Ishikawa (cell line): Measurements from ENCODE around the gene UBE2R2.

Experiments used
- CEBPB ChIP-seq: IDR thresholded peaks from 2 replicates; pipeline ENCODE4 v1.6.1; 2012
- CREB1 ChIP-seq: IDR thresholded peaks from 2 replicates; pipeline ENCODE4 v1.6.1; 2012; ENCODE audit warnings: low read depth
- EGR1 ChIP-seq: IDR thresholded peaks from 2 replicates; pipeline ENCODE4 v1.6.1; 2012
- EP300 ChIP-seq: IDR thresholded peaks from 2 replicates; pipeline ENCODE4 v1.6.1; 2012; ENCODE audit warnings: borderline replicate concordance
- FOXM1 ChIP-seq: IDR thresholded peaks from 2 replicates; pipeline ENCODE4 v1.6.1; 2012; ENCODE audit warnings: low read depth, borderline replicate concordance
- MAX ChIP-seq: IDR thresholded peaks from 2 replicates; pipeline ENCODE4 v1.6.1; 2012
- NFIC ChIP-seq: IDR thresholded peaks from 2 replicates; pipeline ENCODE4 v1.6.1; 2012
- RAD21 ChIP-seq: IDR thresholded peaks from 2 replicates; pipeline ENCODE4 v1.6.1; 2012; ENCODE audit warnings: low read depth
- TAF1 ChIP-seq: IDR thresholded peaks from 2 replicates; pipeline ENCODE4 v1.6.1; 2012; ENCODE audit warnings: low read depth, mild to moderate bottlenecking
- TCF12 ChIP-seq: IDR thresholded peaks from 2 replicates; pipeline ENCODE4 v1.6.1; 2012; ENCODE audit warnings: low read depth
- TEAD4 ChIP-seq: IDR thresholded peaks from 2 replicates; pipeline ENCODE4 v1.6.1; 2012
- USF1 ChIP-seq: IDR thresholded peaks from 2 replicates; pipeline ENCODE4 v1.6.1; 2012
- YY1 ChIP-seq: IDR thresholded peaks from 2 replicates; pipeline ENCODE4 v1.6.1; 2012; ENCODE audit warnings: low read depth
- ZBTB7A ChIP-seq: IDR thresholded peaks from 2 replicates; pipeline ENCODE4 v1.6.1; 2012; ENCODE audit warnings: low read depth
- TF ChIP-seq, protein P1 (sequence below): IDR thresholded peaks from 2 replicates; pipeline ENCODE4 v1.6.1; 2012; ENCODE audit warnings: low read depth, mild to moderate bottlenecking

Gene UBE2R2

GRCh38 chr9:33836261-33836660, 19.3 kb downstream of the UBE2R2 start:
- peak; percentile 71 for TF ChIP-seq CEBPB

DNA sequence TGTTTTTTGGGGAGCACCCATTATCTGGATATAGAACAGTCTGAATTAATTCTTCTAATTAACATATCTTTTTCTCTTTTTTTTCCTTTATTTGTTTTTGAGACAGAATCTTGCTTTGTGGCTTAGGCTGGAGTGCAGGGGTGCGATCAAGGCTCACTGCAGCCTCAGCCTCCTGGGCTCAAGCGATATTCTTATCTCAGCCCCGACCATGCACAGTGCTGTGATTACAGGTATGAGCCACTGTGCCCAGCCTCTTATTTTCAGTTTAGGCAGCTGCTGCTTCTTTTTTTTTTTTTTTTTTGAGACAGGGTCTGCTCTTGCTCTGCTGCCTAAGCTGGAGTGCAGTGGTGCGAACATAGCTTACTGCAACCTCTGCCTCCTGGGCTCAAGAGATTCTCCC, 20.2 kb downstream of the UBE2R2 start:
- TF ChIP-seq TEAD4 (no peak), MAX (no peak)

DNA sequence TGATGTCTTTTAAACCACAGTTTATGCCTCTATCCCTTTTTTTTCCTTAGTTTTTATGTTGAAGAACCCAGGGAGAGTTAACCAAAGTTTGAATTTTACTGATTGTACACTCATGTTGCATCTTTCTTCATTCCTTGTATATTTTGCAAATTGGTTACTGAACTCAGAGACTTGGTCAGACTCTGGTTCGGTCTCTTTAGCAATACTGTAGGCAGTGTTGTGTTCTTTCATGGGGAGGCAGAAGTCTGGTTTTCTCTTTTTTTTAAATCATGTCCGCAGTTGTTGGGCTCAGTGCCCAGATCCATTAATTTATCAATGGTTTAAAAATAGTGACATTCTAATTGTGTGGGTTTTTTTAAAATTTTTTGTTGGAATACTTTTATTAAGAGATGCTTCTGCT, 23.4 kb downstream of the UBE2R2 start:
- TF ChIP-seq ZBTB7A (no peak), EGR1 (no peak), EP300 (no peak), USF1 (no peak), NFIC (no peak), CEBPB (no peak), MAX (no peak), TAF1 (no peak), CREB1 (no peak), TCF12 (no peak), TEAD4 (no peak)
- TF ChIP-seq, protein P1, sequence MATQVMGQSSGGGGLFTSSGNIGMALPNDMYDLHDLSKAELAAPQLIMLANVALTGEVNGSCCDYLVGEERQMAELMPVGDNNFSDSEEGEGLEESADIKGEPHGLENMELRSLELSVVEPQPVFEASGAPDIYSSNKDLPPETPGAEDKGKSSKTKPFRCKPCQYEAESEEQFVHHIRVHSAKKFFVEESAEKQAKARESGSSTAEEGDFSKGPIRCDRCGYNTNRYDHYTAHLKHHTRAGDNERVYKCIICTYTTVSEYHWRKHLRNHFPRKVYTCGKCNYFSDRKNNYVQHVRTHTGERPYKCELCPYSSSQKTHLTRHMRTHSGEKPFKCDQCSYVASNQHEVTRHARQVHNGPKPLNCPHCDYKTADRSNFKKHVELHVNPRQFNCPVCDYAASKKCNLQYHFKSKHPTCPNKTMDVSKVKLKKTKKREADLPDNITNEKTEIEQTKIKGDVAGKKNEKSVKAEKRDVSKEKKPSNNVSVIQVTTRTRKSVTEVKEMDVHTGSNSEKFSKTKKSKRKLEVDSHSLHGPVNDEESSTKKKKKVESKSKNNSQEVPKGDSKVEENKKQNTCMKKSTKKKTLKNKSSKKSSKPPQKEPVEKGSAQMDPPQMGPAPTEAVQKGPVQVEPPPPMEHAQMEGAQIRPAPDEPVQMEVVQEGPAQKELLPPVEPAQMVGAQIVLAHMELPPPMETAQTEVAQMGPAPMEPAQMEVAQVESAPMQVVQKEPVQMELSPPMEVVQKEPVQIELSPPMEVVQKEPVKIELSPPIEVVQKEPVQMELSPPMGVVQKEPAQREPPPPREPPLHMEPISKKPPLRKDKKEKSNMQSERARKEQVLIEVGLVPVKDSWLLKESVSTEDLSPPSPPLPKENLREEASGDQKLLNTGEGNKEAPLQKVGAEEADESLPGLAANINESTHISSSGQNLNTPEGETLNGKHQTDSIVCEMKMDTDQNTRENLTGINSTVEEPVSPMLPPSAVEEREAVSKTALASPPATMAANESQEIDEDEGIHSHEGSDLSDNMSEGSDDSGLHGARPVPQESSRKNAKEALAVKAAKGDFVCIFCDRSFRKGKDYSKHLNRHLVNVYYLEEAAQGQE, result no peak

DNA sequence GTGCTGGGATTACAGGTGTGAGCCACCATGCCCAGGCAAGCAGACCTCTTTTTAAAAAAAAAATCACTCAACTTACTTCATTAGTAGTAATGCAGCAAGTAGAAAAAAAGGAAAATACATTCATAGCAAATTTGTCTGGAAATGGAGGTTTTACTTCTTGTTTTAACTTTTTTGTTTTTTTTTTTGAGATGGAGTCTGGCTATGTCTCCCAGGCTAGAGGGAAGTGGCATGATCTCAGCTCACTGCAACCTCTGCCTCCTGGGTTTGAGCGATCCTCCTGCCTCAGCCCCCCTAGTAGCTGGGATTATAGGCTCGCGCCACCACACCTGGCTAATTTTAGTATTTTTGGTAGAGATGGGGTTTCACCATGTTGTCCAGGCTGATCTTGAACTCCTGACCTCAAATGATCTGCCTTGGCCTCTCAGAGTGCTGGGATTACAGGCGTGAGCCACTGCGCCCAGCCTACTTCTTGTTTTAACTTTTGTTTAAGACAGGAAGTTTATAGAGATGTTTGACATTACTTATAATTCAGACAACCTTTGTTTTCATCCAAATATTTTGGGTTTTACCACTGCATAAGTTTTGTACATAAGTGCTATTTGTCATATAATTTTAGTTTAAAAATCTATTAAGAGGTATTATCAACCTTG, 26.5 kb downstream of the UBE2R2 start:
- TF ChIP-seq YY1, result no peak
- TF ChIP-seq TCF12, result no peak
- TF ChIP-seq CREB1, result no peak
- TF ChIP-seq RAD21, result no peak
- no peak for TF ChIP-seq CEBPB
- TF ChIP-seq, protein P1, result no peak
- TF ChIP-seq TAF1, result no peak
- TF ChIP-seq MAX, result no peak
- TF ChIP-seq ZBTB7A, result no peak
- no peak for TF ChIP-seq EP300
- TF ChIP-seq TEAD4, result no peak
- TF ChIP-seq EGR1, result no peak
- TF ChIP-seq NFIC, result no peak

GRCh38 chr9:33846231-33846630, 29.3 kb downstream of the UBE2R2 start:
- TF ChIP-seq TAF1, result no peak
- TF ChIP-seq EGR1, result no peak
- no peak for TF ChIP-seq TEAD4
- TF ChIP-seq FOXM1, result no peak
- TF ChIP-seq TCF12, result no peak
- no peak for TF ChIP-seq YY1
- no peak for TF ChIP-seq MAX
- TF ChIP-seq CEBPB, result no peak
- no peak for TF ChIP-seq EP300
- TF ChIP-seq NFIC, result no peak
- no peak for TF ChIP-seq USF1
- TF ChIP-seq RAD21, result no peak
- TF ChIP-seq CREB1, result no peak
- TF ChIP-seq, protein P1, result no peak
